Fibroblast of pulmonary artery (primary cell): ENCODE measurements around the gene ABCA9.

Experiments
- DNase-seq: peaks from one replicate; pipeline ENCODE4 v3.0.0-alpha.2; 2010; ENCODE audit warnings: low read depth
- H3K4me3 ChIP-seq: replicated peaks from 2 replicates; pipeline ENCODE4 v1.5.1; 2011; ENCODE audit warnings: low read depth, mild to moderate bottlenecking, control low read depth, low read length, moderate library complexity
- CTCF ChIP-seq: IDR thresholded peaks from 2 replicates; pipeline ENCODE4 v1.5.1; 2011; ENCODE audit warnings: mild to moderate bottlenecking, control low read depth, low read length, inconsistent platforms; ENCODE audit errors: missing control alignments

The ABCA9 gene

DNA sequence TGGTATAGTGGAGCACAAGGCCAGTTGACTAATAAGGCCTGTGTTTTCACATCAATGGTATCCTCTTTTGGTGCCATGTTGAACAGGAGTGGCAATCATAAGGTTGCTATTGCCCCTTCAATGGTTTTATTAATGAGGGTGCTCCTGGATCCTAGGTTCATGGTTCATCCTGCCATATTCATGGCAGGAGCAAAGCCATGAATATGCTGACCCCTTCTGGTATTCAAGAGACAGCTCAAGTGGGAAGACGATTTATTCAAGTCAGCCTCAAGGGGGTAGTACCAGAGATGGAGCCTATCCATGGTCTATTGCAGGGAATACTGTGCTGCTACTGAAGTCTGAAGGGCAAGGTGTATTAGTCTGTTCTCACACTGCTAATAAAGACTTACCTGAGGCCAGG, 2.6 kb downstream of the ABCA9 start:
- no peak overlapping the region for H3K4me3 ChIP-seq
- peak; percentile 22 for TF ChIP-seq CTCF
- peak; percentile 27 for DNase-seq

GRCh38 chr17:69057280-69057679, 3.4 kb downstream of the ABCA9 start:
- TF ChIP-seq CTCF: no peak
- no peak overlapping the region for H3K4me3 ChIP-seq
- no peak for DNase-seq

- TF ChIP-seq CTCF: no peak
- no peak overlapping the region for H3K4me3 ChIP-seq
- no peak for DNase-seq
These were observed 4.4 kb downstream of the ABCA9 start for GRCh38 chr17:69056179-69056823.

DNA sequence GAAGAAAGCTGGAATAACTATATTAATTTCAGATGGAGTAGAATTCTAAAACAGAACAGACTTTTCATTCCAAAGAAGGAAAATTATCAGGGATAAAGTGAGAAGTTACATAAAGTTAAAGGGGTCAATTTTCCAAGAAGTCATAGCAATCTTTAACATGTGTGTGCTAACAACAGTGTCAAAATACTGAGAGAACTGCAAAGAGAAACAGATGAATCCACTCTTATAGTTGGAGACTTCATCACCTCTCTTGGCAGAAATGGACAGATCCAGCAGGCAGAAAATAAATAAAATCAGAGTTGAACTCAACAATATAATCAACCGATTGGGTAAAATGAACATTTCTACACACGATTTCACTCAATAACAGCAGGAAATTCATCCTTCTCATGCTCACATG, 5.4 kb downstream of the ABCA9 start:
- no peak overlapping the region for H3K4me3 ChIP-seq
- no peak for TF ChIP-seq CTCF
- no peak for DNase-seq

- H3K4me3 ChIP-seq: no peak overlapping the region
- TF ChIP-seq CTCF: no peak
- DNase-seq: peak; percentile 88
These were observed 9.5 kb downstream of the ABCA9 start for GRCh38 chr17:69050999-69051775.

- no peak overlapping the region for H3K4me3 ChIP-seq
- no peak for DNase-seq
- TF ChIP-seq CTCF: no peak
These were observed 12.1 kb downstream of the ABCA9 start for GRCh38 chr17:69048634-69049033.
